HG03039 (cell line): ENCODE data around the gene CHM.
"Not testable (repeated sequence)": the region's sequence is repeated elsewhere in the genome, so short reads cannot be mapped to it uniquely, and the experiment has no call there.

Source experiments
- ATAC-seq: cut with Tn5 transposase; IDR thresholded peaks from one replicate; pipeline ENCODE4 v1.9.1; 2021; ENCODE audit warnings: mild to moderate bottlenecking, moderate library complexity; ENCODE audit not compliant: unreplicated experiment

The CHM gene

GRCh38 chrX:86047174-86047935, at the start of gene CHM:
Gene CHM, minus strand, starts transcription at chrX:86047558. Its CDS starts 26 bp downstream, at chrX:86047532.
- peak; percentile 99 for ATAC-seq

GRCh38 chrX:86078650-86079049, 31.3 kb upstream of the CHM start:
- ATAC-seq: no peak

- ATAC-seq: no peak
Measured at GRCh38 chrX:86066998-86067397, 19.6 kb upstream of the CHM start.

GRCh38 chrX:86061407-86061806, 14.0 kb upstream of the CHM start:
- no peak for ATAC-seq

GRCh38 chrX:86051741-86052140, 4.4 kb upstream of the CHM start:
- ATAC-seq: no peak

- no peak for ATAC-seq
Measured at GRCh38 chrX:86047936-86048280, 550 bp upstream of the CHM start.

GRCh38 chrX:86044216-86044615, 3.1 kb downstream of the CHM start:
- ATAC-seq: no peak

- no peak for ATAC-seq
Measured at GRCh38 chrX:86039625-86040568, 7.5 kb downstream of the CHM start.

GRCh38 chrX:86033385-86033784, 14.0 kb downstream of the CHM start:
- no peak for ATAC-seq

GRCh38 chrX:86028681-86029080, 18.7 kb downstream of the CHM start:
- ATAC-seq: no peak

- ATAC-seq: no peak
Measured at GRCh38 chrX:86023811-86024210, 23.5 kb downstream of the CHM start.

GRCh38 chrX:86021652-86022289, 25.6 kb downstream of the CHM start:
- ATAC-seq: no peak

- ATAC-seq: no peak
Measured at GRCh38 chrX:86016139-86016538, 31.2 kb downstream of the CHM start.

GRCh38 chrX:86014959-86015358, 32.4 kb downstream of the CHM start:
- not testable (repeated sequence) for ATAC-seq

- ATAC-seq: no peak
Measured at GRCh38 chrX:86014421-86014820, 32.9 kb downstream of the CHM start.

- no peak for ATAC-seq
Measured at GRCh38 chrX:86013792-86014191, 33.6 kb downstream of the CHM start.

GRCh38 chrX:86012188-86012587, 35.2 kb downstream of the CHM start:
- ATAC-seq: no peak

- ATAC-seq: not testable (repeated sequence)
Measured at GRCh38 chrX:86009803-86010202, 37.6 kb downstream of the CHM start.

GRCh38 chrX:86007891-86008290, 39.5 kb downstream of the CHM start:
- not testable (repeated sequence) for ATAC-seq

GRCh38 chrX:86002076-86002896, 45.1 kb downstream of the CHM start:
- ATAC-seq: no peak

GRCh38 chrX:85998954-85999353, 48.4 kb downstream of the CHM start:
- no peak for ATAC-seq
